ENCODE results near the gene BLTP3B. TPM values are rescaled to one million over a fixed set of nuclear protein-coding genes. Genes with fewer than 3 reads are reported as not detected.

The BLTP3B gene
- total RNA-seq, 1 experiment from 2014 or later: 22.4 TPM

DNA sequence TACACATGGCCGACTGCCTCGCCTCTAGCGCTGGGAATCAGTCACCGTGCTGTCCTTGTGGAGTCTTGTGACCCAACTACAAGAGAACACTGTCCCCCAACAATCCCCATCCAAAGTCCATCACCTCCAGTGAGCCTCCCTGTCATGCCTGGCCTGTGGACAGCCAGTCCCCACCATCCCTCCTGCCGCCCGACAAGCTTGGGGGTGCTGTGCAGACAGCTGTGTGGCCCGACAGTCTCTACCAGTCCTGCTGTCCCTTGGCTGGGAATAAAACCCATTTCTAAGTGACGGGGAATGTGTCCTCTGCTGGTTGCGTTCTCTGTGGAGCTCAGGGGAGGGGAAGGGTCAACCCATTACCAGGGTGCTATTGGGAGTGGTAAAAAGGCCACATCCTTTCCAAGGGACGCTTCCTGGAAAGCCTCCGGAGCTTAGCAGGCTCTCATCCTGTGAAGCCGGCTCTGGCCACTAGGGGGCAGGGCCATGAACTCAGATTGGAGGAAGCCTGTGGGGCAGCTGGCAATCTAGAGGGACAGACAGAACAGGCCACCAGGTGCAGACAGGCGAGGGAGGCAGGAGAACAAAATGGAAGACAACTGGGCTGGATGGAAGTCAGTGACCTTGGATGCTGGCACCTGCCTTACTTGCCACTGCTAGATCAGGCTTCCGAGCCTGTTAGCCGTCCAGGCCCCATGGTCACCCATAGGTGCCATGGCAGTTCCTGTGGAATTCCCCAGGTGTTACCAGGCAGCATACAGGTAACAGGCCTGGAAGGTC is 12.0 kb upstream of the BLTP3B start (continued):
- TF ChIP-seq, protein P1, sequence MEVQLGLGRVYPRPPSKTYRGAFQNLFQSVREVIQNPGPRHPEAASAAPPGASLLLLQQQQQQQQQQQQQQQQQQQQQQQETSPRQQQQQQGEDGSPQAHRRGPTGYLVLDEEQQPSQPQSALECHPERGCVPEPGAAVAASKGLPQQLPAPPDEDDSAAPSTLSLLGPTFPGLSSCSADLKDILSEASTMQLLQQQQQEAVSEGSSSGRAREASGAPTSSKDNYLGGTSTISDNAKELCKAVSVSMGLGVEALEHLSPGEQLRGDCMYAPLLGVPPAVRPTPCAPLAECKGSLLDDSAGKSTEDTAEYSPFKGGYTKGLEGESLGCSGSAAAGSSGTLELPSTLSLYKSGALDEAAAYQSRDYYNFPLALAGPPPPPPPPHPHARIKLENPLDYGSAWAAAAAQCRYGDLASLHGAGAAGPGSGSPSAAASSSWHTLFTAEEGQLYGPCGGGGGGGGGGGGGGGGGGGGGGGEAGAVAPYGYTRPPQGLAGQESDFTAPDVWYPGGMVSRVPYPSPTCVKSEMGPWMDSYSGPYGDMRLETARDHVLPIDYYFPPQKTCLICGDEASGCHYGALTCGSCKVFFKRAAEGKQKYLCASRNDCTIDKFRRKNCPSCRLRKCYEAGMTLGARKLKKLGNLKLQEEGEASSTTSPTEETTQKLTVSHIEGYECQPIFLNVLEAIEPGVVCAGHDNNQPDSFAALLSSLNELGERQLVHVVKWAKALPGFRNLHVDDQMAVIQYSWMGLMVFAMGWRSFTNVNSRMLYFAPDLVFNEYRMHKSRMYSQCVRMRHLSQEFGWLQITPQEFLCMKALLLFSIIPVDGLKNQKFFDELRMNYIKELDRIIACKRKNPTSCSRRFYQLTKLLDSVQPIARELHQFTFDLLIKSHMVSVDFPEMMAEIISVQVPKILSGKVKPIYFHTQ (CRISPR knock-in tag; IDR thresholded peaks at IDR 0.05): no peak
- TF ChIP-seq SOX15 (CRISPR knock-in tag; IDR thresholded peaks at IDR 0.05) (no peak), FOXP1 (CRISPR knock-in tag; IDR thresholded peaks at IDR 0.05; ENCODE audit: borderline replicate concordance) (no peak), ELF4 (CRISPR knock-in tag; IDR thresholded peaks at IDR 0.05; ENCODE audit: low read depth) (no peak), E2F4 (CRISPR knock-in tag; IDR thresholded peaks at IDR 0.05; ENCODE audit: borderline replicate concordance, low read depth) (no peak), ZNF219 (CRISPR knock-in tag; IDR thresholded peaks at IDR 0.05; ENCODE audit: borderline replicate concordance) (no peak), ZNF121 (CRISPR knock-in tag; IDR thresholded peaks at IDR 0.05) (peak; percentile 56), SP1 (CRISPR knock-in tag; conservative IDR thresholded peaks at IDR 0.05) (0 out of 2 replicates have a peak, but pooled peaks have one; percentile 48), MXD4 (CRISPR knock-in tag; IDR thresholded peaks at IDR 0.05; ENCODE audit: borderline replicate concordance) (no peak), ZNF263 (CRISPR knock-in tag; IDR thresholded peaks at IDR 0.05; ENCODE audit: low read depth) (no peak), MAX (CRISPR knock-in tag; IDR thresholded peaks at IDR 0.05) (no peak), NFE2L1 (CRISPR knock-in tag; IDR thresholded peaks at IDR 0.05) (peak; percentile 31; the same call in 1 of the 2 replicates), NFYB (CRISPR knock-in tag; conservative IDR thresholded peaks at IDR 0.05; ENCODE audit: low read depth) (no peak), TCF7 (CRISPR knock-in tag; IDR thresholded peaks at IDR 0.05; ENCODE audit: low read depth) (no peak), PREB (CRISPR knock-in tag; IDR thresholded peaks at IDR 0.05; ENCODE audit: borderline replicate concordance) (no peak), ZNF512 (CRISPR knock-in tag; IDR thresholded peaks at IDR 0.05; ENCODE audit: borderline replicate concordance) (no peak)
- TF ChIP-seq, protein P2, sequence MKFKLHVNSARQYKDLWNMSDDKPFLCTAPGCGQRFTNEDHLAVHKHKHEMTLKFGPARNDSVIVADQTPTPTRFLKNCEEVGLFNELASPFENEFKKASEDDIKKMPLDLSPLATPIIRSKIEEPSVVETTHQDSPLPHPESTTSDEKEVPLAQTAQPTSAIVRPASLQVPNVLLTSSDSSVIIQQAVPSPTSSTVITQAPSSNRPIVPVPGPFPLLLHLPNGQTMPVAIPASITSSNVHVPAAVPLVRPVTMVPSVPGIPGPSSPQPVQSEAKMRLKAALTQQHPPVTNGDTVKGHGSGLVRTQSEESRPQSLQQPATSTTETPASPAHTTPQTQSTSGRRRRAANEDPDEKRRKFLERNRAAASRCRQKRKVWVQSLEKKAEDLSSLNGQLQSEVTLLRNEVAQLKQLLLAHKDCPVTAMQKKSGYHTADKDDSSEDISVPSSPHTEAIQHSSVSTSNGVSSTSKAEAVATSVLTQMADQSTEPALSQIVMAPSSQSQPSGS (CRISPR knock-in tag; IDR thresholded peaks at IDR 0.05; ENCODE audit: borderline replicate concordance, low read depth): no peak
- TF ChIP-seq, protein P3, sequence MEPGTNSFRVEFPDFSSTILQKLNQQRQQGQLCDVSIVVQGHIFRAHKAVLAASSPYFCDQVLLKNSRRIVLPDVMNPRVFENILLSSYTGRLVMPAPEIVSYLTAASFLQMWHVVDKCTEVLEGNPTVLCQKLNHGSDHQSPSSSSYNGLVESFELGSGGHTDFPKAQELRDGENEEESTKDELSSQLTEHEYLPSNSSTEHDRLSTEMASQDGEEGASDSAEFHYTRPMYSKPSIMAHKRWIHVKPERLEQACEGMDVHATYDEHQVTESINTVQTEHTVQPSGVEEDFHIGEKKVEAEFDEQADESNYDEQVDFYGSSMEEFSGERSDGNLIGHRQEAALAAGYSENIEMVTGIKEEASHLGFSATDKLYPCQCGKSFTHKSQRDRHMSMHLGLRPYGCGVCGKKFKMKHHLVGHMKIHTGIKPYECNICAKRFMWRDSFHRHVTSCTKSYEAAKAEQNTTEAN (CRISPR knock-in tag; IDR thresholded peaks at IDR 0.05): no peak
- TF ChIP-seq, protein P4, sequence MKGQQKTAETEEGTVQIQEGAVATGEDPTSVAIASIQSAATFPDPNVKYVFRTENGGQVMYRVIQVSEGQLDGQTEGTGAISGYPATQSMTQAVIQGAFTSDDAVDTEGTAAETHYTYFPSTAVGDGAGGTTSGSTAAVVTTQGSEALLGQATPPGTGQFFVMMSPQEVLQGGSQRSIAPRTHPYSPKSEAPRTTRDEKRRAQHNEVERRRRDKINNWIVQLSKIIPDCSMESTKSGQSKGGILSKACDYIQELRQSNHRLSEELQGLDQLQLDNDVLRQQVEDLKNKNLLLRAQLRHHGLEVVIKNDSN (CRISPR knock-in tag; IDR thresholded peaks at IDR 0.05): no peak
- TF ChIP-seq, protein P5, sequence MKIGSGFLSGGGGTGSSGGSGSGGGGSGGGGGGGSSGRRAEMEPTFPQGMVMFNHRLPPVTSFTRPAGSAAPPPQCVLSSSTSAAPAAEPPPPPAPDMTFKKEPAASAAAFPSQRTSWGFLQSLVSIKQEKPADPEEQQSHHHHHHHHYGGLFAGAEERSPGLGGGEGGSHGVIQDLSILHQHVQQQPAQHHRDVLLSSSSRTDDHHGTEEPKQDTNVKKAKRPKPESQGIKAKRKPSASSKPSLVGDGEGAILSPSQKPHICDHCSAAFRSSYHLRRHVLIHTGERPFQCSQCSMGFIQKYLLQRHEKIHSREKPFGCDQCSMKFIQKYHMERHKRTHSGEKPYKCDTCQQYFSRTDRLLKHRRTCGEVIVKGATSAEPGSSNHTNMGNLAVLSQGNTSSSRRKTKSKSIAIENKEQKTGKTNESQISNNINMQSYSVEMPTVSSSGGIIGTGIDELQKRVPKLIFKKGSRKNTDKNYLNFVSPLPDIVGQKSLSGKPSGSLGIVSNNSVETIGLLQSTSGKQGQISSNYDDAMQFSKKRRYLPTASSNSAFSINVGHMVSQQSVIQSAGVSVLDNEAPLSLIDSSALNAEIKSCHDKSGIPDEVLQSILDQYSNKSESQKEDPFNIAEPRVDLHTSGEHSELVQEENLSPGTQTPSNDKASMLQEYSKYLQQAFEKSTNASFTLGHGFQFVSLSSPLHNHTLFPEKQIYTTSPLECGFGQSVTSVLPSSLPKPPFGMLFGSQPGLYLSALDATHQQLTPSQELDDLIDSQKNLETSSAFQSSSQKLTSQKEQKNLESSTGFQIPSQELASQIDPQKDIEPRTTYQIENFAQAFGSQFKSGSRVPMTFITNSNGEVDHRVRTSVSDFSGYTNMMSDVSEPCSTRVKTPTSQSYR (CRISPR knock-in tag; IDR thresholded peaks at IDR 0.05): no peak
- TF ChIP-seq, protein P6, sequence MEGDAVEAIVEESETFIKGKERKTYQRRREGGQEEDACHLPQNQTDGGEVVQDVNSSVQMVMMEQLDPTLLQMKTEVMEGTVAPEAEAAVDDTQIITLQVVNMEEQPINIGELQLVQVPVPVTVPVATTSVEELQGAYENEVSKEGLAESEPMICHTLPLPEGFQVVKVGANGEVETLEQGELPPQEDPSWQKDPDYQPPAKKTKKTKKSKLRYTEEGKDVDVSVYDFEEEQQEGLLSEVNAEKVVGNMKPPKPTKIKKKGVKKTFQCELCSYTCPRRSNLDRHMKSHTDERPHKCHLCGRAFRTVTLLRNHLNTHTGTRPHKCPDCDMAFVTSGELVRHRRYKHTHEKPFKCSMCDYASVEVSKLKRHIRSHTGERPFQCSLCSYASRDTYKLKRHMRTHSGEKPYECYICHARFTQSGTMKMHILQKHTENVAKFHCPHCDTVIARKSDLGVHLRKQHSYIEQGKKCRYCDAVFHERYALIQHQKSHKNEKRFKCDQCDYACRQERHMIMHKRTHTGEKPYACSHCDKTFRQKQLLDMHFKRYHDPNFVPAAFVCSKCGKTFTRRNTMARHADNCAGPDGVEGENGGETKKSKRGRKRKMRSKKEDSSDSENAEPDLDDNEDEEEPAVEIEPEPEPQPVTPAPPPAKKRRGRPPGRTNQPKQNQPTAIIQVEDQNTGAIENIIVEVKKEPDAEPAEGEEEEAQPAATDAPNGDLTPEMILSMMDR (IDR thresholded peaks at IDR 0.05): peak; percentile 94
